Karpas-422 (cell line): ENCODE data around the gene GTF3C5. TPM values are rescaled to one million over a fixed set of nuclear protein-coding genes. Genes with fewer than 3 reads are reported as not detected.

ENCODE experiments used
- DNase-seq: peaks from one replicate; pipeline ENCODE4 v3.0.0-alpha.2; 2015
- H2AFZ ChIP-seq: fragments of 200-600 bp; sonication (generic); 2 replicates; pipeline ENCODE4 v1.6.1; 2014; ENCODE audit warnings: antibody characterized with exemption, low read length, mixed read lengths
- H3K27ac ChIP-seq: fragments of 200-600 bp; sonication (generic); 2 replicates; pipeline ENCODE4 v1.5.1; 2014; ENCODE audit warnings: mild to moderate bottlenecking, low read length, moderate library complexity
- H3K27me3 ChIP-seq: fragments of 200-600 bp; sonication (generic); 2 replicates; pipeline ENCODE4 v1.6.1; 2014; ENCODE audit warnings: low read length, mixed read lengths
- H3K36me3 ChIP-seq: fragments of 200-600 bp; sonication (generic); 2 replicates; pipeline ENCODE4 v1.6.1; 2014; ENCODE audit warnings: low read length, mixed read lengths; ENCODE audit not compliant: insufficient read depth
- H3K4me1 ChIP-seq: fragments of 200-600 bp; sonication (generic); 2 replicates; pipeline ENCODE4 v1.6.1; 2014; ENCODE audit warnings: mild to moderate bottlenecking, low read length, mixed read lengths
- H3K4me2 ChIP-seq: fragments of 200-600 bp; sonication (generic); 2 replicates; pipeline ENCODE4 v1.6.1; 2014; ENCODE audit warnings: low read length, low read depth, mild to moderate bottlenecking; ENCODE audit not compliant: poor library complexity, severe bottlenecking
- H3K4me3 ChIP-seq: fragments of 200-600 bp; sonication (generic); 2 replicates; pipeline ENCODE4 v1.5.1; 2014; ENCODE audit warnings: mild to moderate bottlenecking, antibody characterized with exemption, low read length, mixed read lengths
- H3K79me2 ChIP-seq: fragments of 200-600 bp; sonication (generic); 2 replicates; pipeline ENCODE4 v1.6.1; 2014; ENCODE audit warnings: mild to moderate bottlenecking, low read length, mixed read lengths
- H3K9ac ChIP-seq: fragments of 200-600 bp; sonication (generic); 2 replicates; pipeline ENCODE4 v1.6.0; 2014; ENCODE audit warnings: low read length
- H3K9me2 ChIP-seq: fragments of 200-600 bp; sonication (generic), shearing (Covaris generic); replicated peaks from 2 replicates; pipeline ENCODE4 v1.6.0; 2014; ENCODE audit warnings: mild to moderate bottlenecking, low read length, moderate library complexity; ENCODE audit not compliant: insufficient read depth
- H3K9me3 ChIP-seq: fragments of 300-700, 200-600 bp; sonication (generic); 2 replicates; pipeline ENCODE4 v1.6.1; 2014; ENCODE audit warnings: low read length, mixed read lengths
- H4K20me1 ChIP-seq: fragments of 200-600 bp; sonication (generic); 2 replicates; pipeline ENCODE4 v1.6.1; 2014; ENCODE audit warnings: mild to moderate bottlenecking, antibody characterized with exemption, low read length, low read depth; ENCODE audit not compliant: insufficient read depth
- total RNA-seq: library from RNA; depleted of rRNA; stranded (reverse); fragments of >200 nt; shearing (Covaris generic); gene quantifications from 2 replicates; pipeline ENCODE4 v1.2.3, GENCODE V29; 2014; ENCODE audit warnings: low replicate concordance

GTF3C5 gene
- total RNA-seq, 1 experiment from 2014 or later, result 26.8 TPM

DNA sequence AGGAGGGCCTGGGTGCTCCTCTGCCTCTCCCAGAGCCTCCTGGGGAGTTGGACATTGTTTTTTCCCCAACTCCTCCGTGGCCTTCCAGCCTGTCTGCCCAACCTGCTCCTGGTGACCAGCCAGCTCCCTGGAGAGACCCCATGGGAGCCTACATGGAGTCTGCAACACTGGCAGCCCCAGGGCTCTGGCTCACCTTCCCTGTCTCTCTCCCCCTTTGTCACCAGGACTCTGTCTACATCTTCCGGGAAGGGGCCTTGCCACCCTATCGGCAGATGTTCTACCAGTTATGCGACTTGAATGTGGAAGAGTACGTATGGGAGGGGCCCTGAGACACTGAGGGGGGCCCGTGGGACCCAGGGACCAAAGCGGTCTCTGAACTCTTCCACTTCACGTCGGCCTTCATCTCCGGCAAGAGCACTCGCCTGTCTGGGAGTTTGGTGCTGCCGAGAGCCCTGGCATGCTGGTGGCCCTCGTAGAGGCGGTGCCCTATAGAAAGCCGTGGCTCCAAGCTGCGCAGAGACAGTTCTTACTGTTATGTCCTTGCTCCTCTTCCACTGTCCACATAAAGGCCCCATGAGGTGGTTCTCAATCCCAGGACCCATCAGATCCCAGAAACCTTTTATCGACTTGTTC, 25.1 kb downstream of the GTF3C5 start:
- no peaks in the 10 kb centered on the region for H3K27me3 ChIP-seq
- no peak overlapping the region for H3K27ac ChIP-seq
- H3K9ac ChIP-seq, result no peak overlapping the region
- H4K20me1 ChIP-seq, result no peaks in the 10 kb centered on the region
- no peak overlapping the region for H3K4me3 ChIP-seq
- H3K4me2 ChIP-seq, result no peak overlapping the region
- no peaks in the 10 kb centered on the region for H3K36me3 ChIP-seq
- H2AFZ ChIP-seq, result no peak overlapping the region
- no peaks in the 10 kb centered on the region for H3K9me2 ChIP-seq
- no peaks in the 10 kb centered on the region for H3K9me3 ChIP-seq
- peaks cover 3% of the 10 kb centered on the region; the same call in 1 of the 2 replicates for H3K4me1 ChIP-seq
- no peak for DNase-seq
- H3K79me2 ChIP-seq, result no peaks in the 10 kb centered on the region

DNA sequence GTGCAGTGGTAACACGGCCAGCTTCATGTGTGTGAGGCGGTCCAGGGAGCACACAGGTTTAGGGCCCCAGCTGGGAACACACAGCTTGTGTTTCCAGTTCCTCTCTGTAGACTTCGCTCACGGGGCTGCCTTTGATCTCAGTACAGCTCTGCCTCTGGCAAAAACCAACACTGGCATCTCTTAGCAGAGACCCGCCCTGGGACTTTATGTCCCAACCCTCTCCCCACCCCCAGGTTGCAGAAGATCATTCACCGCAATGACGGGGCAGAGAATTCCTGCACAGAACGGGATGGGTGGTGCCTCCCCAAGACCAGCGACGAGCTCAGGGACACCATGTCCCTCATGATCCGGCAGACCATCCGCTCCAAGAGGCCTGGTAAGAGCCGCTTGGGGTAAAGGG, 25.7 kb downstream of the GTF3C5 start:
- H3K79me2 ChIP-seq, result no peaks in the 10 kb centered on the region
- H3K36me3 ChIP-seq, result no peaks in the 10 kb centered on the region
- no peak overlapping the region for H3K27ac ChIP-seq
- H3K9ac ChIP-seq, result no peak overlapping the region
- no peaks in the 10 kb centered on the region for H3K9me2 ChIP-seq
- H4K20me1 ChIP-seq, result no peaks in the 10 kb centered on the region
- H3K9me3 ChIP-seq, result no peaks in the 10 kb centered on the region
- H3K4me2 ChIP-seq, result no peak overlapping the region
- H2AFZ ChIP-seq, result no peak overlapping the region
- DNase-seq, result no peak
- peaks cover 3% of the 10 kb centered on the region; the same call in 1 of the 2 replicates for H3K4me1 ChIP-seq
- H3K27me3 ChIP-seq, result no peaks in the 10 kb centered on the region
- H3K4me3 ChIP-seq, result no peak overlapping the region

- no peaks in the 10 kb centered on the region for H3K79me2 ChIP-seq
- no peak overlapping the region for H3K4me2 ChIP-seq
- H3K9me2 ChIP-seq, result no peaks in the 10 kb centered on the region
- no peak overlapping the region for H3K27ac ChIP-seq
- no peaks in the 10 kb centered on the region for H4K20me1 ChIP-seq
- H3K9ac ChIP-seq, result no peak overlapping the region
- peaks cover 3% of the 10 kb centered on the region; the same call in 1 of the 2 replicates for H3K4me1 ChIP-seq
- DNase-seq, result no peak
- no peaks in the 10 kb centered on the region for H3K27me3 ChIP-seq
- no peaks in the 10 kb centered on the region for H3K36me3 ChIP-seq
- no peak overlapping the region for H2AFZ ChIP-seq
- H3K4me3 ChIP-seq, result no peak overlapping the region
- H3K9me3 ChIP-seq, result no peaks in the 10 kb centered on the region
Measured at GRCh38 chr9:133057006-133057405, 26.2 kb downstream of the GTF3C5 start.

- Histone ChIP-seq H3K9me2 (no peaks in the 10 kb centered on the region), H3K79me2 (no peaks in the 10 kb centered on the region), H3K27me3 (no peaks in the 10 kb centered on the region), H3K4me3 (no peak overlapping the region), H3K9me3 (no peaks in the 10 kb centered on the region), H3K4me1 (peaks cover 3% of the 10 kb centered on the region; the same call in 1 of the 2 replicates), H3K36me3 (no peaks in the 10 kb centered on the region), H3K4me2 (no peak overlapping the region), H4K20me1 (no peaks in the 10 kb centered on the region), H3K27ac (no peak overlapping the region), H3K9ac (no peak overlapping the region), H2AFZ (no peak overlapping the region)
- DNase-seq, result no peak
Measured at GRCh38 chr9:133057553-133057952, 26.8 kb downstream of the GTF3C5 start.

DNA sequence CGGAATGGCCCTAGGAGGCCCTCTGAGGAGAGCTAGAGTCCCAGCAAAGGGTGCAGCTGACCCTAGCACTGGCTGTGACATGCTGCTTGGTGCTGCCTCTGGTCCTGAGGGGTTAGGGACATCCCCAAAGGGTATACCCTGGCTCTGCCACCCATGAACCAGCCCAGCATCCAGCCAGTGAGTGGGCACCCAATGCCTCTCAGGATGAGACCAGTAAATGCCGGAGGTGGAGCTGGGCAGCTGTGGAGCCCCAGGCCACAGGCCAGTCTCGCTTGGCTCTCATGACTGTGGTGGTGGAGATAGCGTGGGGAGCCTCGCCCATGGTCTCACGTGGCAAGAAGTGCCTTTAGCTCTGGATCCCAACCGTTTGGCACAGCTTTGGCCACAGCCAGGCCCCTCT, 27.3 kb downstream of the GTF3C5 start:
- Histone ChIP-seq H2AFZ (no peak overlapping the region), H3K79me2 (no peaks in the 10 kb centered on the region), H3K4me3 (no peak overlapping the region), H3K36me3 (no peaks in the 10 kb centered on the region), H3K9me2 (no peaks in the 10 kb centered on the region), H4K20me1 (no peaks in the 10 kb centered on the region), H3K4me2 (no peak overlapping the region), H3K9ac (no peak overlapping the region), H3K9me3 (no peaks in the 10 kb centered on the region), H3K27ac (no peak overlapping the region), H3K4me1 (peaks cover 3% of the 10 kb centered on the region; the same call in 1 of the 2 replicates), H3K27me3 (no peaks in the 10 kb centered on the region)
- DNase-seq, result no peak

- H3K27ac ChIP-seq, result no peak overlapping the region
- H3K4me1 ChIP-seq, result peaks cover 3% of the 10 kb centered on the region; the same call in 1 of the 2 replicates
- no peak overlapping the region for H2AFZ ChIP-seq
- H3K4me3 ChIP-seq, result no peak overlapping the region
- H3K9me3 ChIP-seq, result no peaks in the 10 kb centered on the region
- H3K27me3 ChIP-seq, result no peaks in the 10 kb centered on the region
- no peaks in the 10 kb centered on the region for H4K20me1 ChIP-seq
- no peak for DNase-seq
- no peaks in the 10 kb centered on the region for H3K9me2 ChIP-seq
- H3K9ac ChIP-seq, result no peak overlapping the region
- H3K4me2 ChIP-seq, result no peak overlapping the region
- no peaks in the 10 kb centered on the region for H3K36me3 ChIP-seq
- no peaks in the 10 kb centered on the region for H3K79me2 ChIP-seq
Measured at GRCh38 chr9:133058550-133059320, 27.9 kb downstream of the GTF3C5 start.

- Histone ChIP-seq H3K4me1 (peaks cover 3% of the 10 kb centered on the region; the same call in 1 of the 2 replicates), H3K9ac (no peak overlapping the region), H2AFZ (no peak overlapping the region), H3K27ac (no peak overlapping the region), H3K27me3 (no peaks in the 10 kb centered on the region), H3K9me3 (no peaks in the 10 kb centered on the region), H3K4me2 (no peak overlapping the region), H4K20me1 (no peaks in the 10 kb centered on the region), H3K4me3 (no peak overlapping the region), H3K9me2 (no peaks in the 10 kb centered on the region), H3K36me3 (no peaks in the 10 kb centered on the region), H3K79me2 (no peaks in the 10 kb centered on the region)
- no peak for DNase-seq
Measured at GRCh38 chr9:133059623-133060022, 28.8 kb downstream of the GTF3C5 start.

DNA sequence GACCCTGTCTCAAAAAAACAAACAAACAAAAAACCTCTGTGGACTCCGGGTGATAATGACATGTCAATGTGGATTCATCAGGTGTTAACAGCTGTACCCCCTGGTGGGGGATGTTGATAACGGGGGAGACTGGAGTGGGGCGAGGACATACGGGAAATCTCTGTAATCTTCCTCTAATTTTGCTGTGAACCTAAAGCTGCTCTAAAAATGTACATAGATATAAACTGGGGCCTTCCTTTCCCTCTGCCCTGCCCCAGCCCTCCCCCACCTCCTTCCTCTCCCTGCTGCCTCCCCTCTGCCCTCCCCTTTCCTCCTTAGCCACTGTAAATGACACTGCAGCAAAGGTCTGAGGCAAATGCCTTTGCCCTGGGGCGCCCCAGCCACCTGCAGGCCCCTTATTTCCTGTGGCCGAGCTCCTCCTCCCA, 29.6 kb downstream of the GTF3C5 start:
- H3K9ac ChIP-seq, result no peak overlapping the region
- H3K27me3 ChIP-seq, result no peaks in the 10 kb centered on the region
- H3K27ac ChIP-seq, result no peak overlapping the region
- no peak for DNase-seq
- no peaks in the 10 kb centered on the region for H3K9me3 ChIP-seq
- no peaks in the 10 kb centered on the region for H3K36me3 ChIP-seq
- no peaks in the 10 kb centered on the region for H3K9me2 ChIP-seq
- peaks cover 3% of the 10 kb centered on the region; the same call in 1 of the 2 replicates for H3K4me1 ChIP-seq
- no peaks in the 10 kb centered on the region for H4K20me1 ChIP-seq
- H3K4me3 ChIP-seq, result no peak overlapping the region
- H2AFZ ChIP-seq, result no peak overlapping the region
- no peak overlapping the region for H3K4me2 ChIP-seq
- no peaks in the 10 kb centered on the region for H3K79me2 ChIP-seq
